ENCODE data around the gene DUSP10. TPM values are rescaled to one million over a fixed set of nuclear protein-coding genes. Genes with fewer than 3 reads are reported as not detected.

DUSP10 gene
- total RNA-seq, 1 donor from 2014 or later: 3.2 TPM

- no peaks in the 10 kb centered on the region for H3K9me3 Mint-ChIP-seq (ENCODE audit: unreplicated experiment)
- H3K4me3 Mint-ChIP-seq (ENCODE audit: unreplicated experiment): no peak overlapping the region
- H3K36me3 Mint-ChIP-seq (ENCODE audit: unreplicated experiment): no peaks in the 10 kb centered on the region
These were observed 24.4 kb downstream of the DUSP10 start for GRCh38 chr1:221717485-221717853.

GRCh38 chr1:221716713-221717484 lies 25.0 kb downstream of the DUSP10 start:
- Mint-ChIP-seq H3K27ac (ENCODE audit: unreplicated experiment) (peak overlapping the region; percentile 48), H3K4me1 (ENCODE audit: unreplicated experiment) (peaks cover 70% of the 10 kb centered on the region), H3K36me3 (ENCODE audit: unreplicated experiment) (no peaks in the 10 kb centered on the region), H3K27me3 (ENCODE audit: unreplicated experiment) (no peaks in the 10 kb centered on the region), H3K9me3 (ENCODE audit: unreplicated experiment) (no peaks in the 10 kb centered on the region), H3K4me3 (ENCODE audit: unreplicated experiment) (no peak overlapping the region)
- no peak for DNase-seq (ENCODE audit: extremely low spot score, unreplicated experiment)
- no peak for TF ChIP-seq CTCF (IDR thresholded peaks at IDR 0.05)

More at GRCh38 chr1:221717485-221717853, 24.4 kb downstream of the DUSP10 start:
- Mint-ChIP-seq H3K27me3 (ENCODE audit: unreplicated experiment) (no peaks in the 10 kb centered on the region), H3K4me1 (ENCODE audit: unreplicated experiment) (peaks cover 71% of the 10 kb centered on the region), H3K27ac (ENCODE audit: unreplicated experiment) (peak overlapping the region; percentile 48)
- no peak for TF ChIP-seq CTCF (IDR thresholded peaks at IDR 0.05)
- no peak for DNase-seq (ENCODE audit: extremely low spot score, unreplicated experiment)

GRCh38 chr1:221715321-221716169 lies 26.3 kb downstream of the DUSP10 start:
- H3K9me3 Mint-ChIP-seq (ENCODE audit: unreplicated experiment): no peaks in the 10 kb centered on the region
- DNase-seq (ENCODE audit: extremely low spot score, unreplicated experiment): no peak
- peak overlapping the region; percentile 47 for H3K4me3 Mint-ChIP-seq (ENCODE audit: unreplicated experiment)
- no peak for TF ChIP-seq CTCF (IDR thresholded peaks at IDR 0.05)
- H3K27ac Mint-ChIP-seq (ENCODE audit: unreplicated experiment): peak overlapping the region; percentile 86
- peaks cover 68% of the 10 kb centered on the region for H3K4me1 Mint-ChIP-seq (ENCODE audit: unreplicated experiment)
- no peaks in the 10 kb centered on the region for H3K27me3 Mint-ChIP-seq (ENCODE audit: unreplicated experiment)
- H3K36me3 Mint-ChIP-seq (ENCODE audit: unreplicated experiment): no peaks in the 10 kb centered on the region

GRCh38 chr1:221714227-221715152 lies 27.4 kb downstream of the DUSP10 start:
- no peak for DNase-seq (ENCODE audit: extremely low spot score, unreplicated experiment)
- TF ChIP-seq CTCF (IDR thresholded peaks at IDR 0.05): no peak
- H3K4me3 Mint-ChIP-seq (ENCODE audit: unreplicated experiment): no peak overlapping the region
- H3K27me3 Mint-ChIP-seq (ENCODE audit: unreplicated experiment): no peaks in the 10 kb centered on the region
- H3K9me3 Mint-ChIP-seq (ENCODE audit: unreplicated experiment): no peaks in the 10 kb centered on the region
- peaks cover 62% of the 10 kb centered on the region for H3K4me1 Mint-ChIP-seq (ENCODE audit: unreplicated experiment)
- no peaks in the 10 kb centered on the region for H3K36me3 Mint-ChIP-seq (ENCODE audit: unreplicated experiment)
- H3K27ac Mint-ChIP-seq (ENCODE audit: unreplicated experiment): peak overlapping the region; percentile 86

All from osteocyte (in vitro differentiated cells).